HCT116 (cell line): ENCODE measurements around the gene DNAAF8. TPM values are rescaled to one million over a fixed set of nuclear protein-coding genes. Genes with fewer than 3 reads are reported as not detected.

Experiments
- ATAC-seq: fragments of 200-7000 bp; cut with Tn5 transposase; 2 replicates; pipeline ENCODE4 v1.9.1; 2020; ENCODE audit warnings: mild to moderate bottlenecking, moderate library complexity
- BruUV-seq: library from RNA; stranded (reverse); fragments of 400-500 nt; replicated peaks from 2 replicates; lab custom pipeline; 2021; lab: Mats Ljungman, UMichigan
- CTCF ChIA-PET: fragments of 300-600 bp; sonication (Branson Sonifier 250); formaldehyde crosslinking; loops from one replicate; lab custom pipeline; 2021; ENCODE audit warnings: antibody characterized with exemption; lab: Charles Lee
- POLR2A ChIA-PET: fragments of 300-600, 350-600 bp; sonication (Branson Sonifier 250); formaldehyde crosslinking; loops from one replicate; lab custom pipeline; 2021; ENCODE audit warnings: antibody characterized with exemption; lab: Charles Lee
- RAD21 ChIA-PET, 2 experiments: fragments of 300-600 bp; sonication (Branson Sonifier 250); formaldehyde crosslinking; loops; one replicate each; lab custom pipeline; 2023; ENCODE audit warnings: low total read pairs in 2 of 2; ENCODE audit not compliant: uncharacterized antibody in 2 of 2, unreplicated experiment in 2 of 2, low non-redundant PET in 1 of 2; lab: Charles Lee
- DNase-seq: peaks from one replicate; pipeline ENCODE4 v3.0.0-alpha.2; 2010; ENCODE audit warnings: low read depth, low spot score
- H2AFZ ChIP-seq: fragments of 200-600 bp; shearing (Covaris generic), sonication (generic); 2 replicates; pipeline ENCODE4 v1.6.1; 2017; ENCODE audit warnings: low read depth, mixed run types, mixed read lengths, antibody characterized with exemption, low read length; ENCODE audit not compliant: poor library complexity, severe bottlenecking
- H3K27ac ChIP-seq: 2 replicates; pipeline ENCODE4 v1.5.1; 2012; ENCODE audit warnings: low read depth, low read length
- H3K27me3 ChIP-seq: fragments of 200-600 bp; sonication (generic); 2 replicates; pipeline ENCODE4 v1.6.1; 2016; ENCODE audit warnings: mixed run types, low read length, mixed read lengths; ENCODE audit not compliant: insufficient read depth
- H3K36me3 ChIP-seq, 2 experiments: fragments of 200-500 bp in 1 of 2; fragments of 200-600 bp in 1 of 2; sonication (Bioruptor generic) in 1 of 2; sonication (generic) in 1 of 2; 2 replicates each; pipeline versions ENCODE4 v1.5.1 to v1.6.1; 2014 to 2016; ENCODE audit warnings: low read length in 2 of 2, inconsistent platforms in 1 of 2, mixed read lengths in 1 of 2, mixed run types in 1 of 2; ENCODE audit not compliant: insufficient read depth in 2 of 2, control insufficient read depth in 1 of 2
- H3K4me1 ChIP-seq, 2 experiments: fragments of 200-600 bp in 1 of 2; sonication (generic) in 1 of 2; 2 replicates each; pipeline versions ENCODE4 v1.5.1 to v1.6.1; 2012 to 2017; ENCODE audit warnings: low read length in 2 of 2, inconsistent platforms in 1 of 2, mild to moderate bottlenecking in 1 of 2, mixed read lengths in 1 of 2, mixed run types in 1 of 2, moderate library complexity in 1 of 2; ENCODE audit not compliant: insufficient read depth in 2 of 2, control insufficient read depth in 1 of 2
- H3K4me2 ChIP-seq: fragments of 200-600 bp; sonication (generic); 2 replicates; pipeline ENCODE4 v1.6.1; 2017; ENCODE audit warnings: mixed run types, low read length, mixed read lengths
- H3K4me3 ChIP-seq, 2 experiments: fragments of 200-600 bp in 1 of 2; sonication (generic) in 1 of 2; replicated peaks in 1 of 2; 2 replicates each; pipeline ENCODE4 v1.5.1; 2011 to 2016; ENCODE audit warnings: low read length in 2 of 2, control low read depth in 1 of 2, low read depth in 1 of 2, mild to moderate bottlenecking in 1 of 2, mixed read lengths in 1 of 2, mixed run types in 1 of 2
- H3K79me2 ChIP-seq: fragments of 200-600 bp; sonication (generic); 2 replicates; pipeline ENCODE4 v1.6.1; 2017; ENCODE audit warnings: mild to moderate bottlenecking, mixed run types, low read length, moderate library complexity, mixed read lengths; ENCODE audit not compliant: insufficient read depth
- H3K9ac ChIP-seq: fragments of 200-600 bp; sonication (generic); 2 replicates; pipeline ENCODE4 v1.6.1; 2016; ENCODE audit warnings: low read length, mixed read lengths
- H3K9me2 ChIP-seq: fragments of 200-600 bp; sonication (generic), shearing (Covaris generic); 2 replicates; pipeline ENCODE4 v1.6.1; 2017; ENCODE audit warnings: mixed run types, mild to moderate bottlenecking, moderate library complexity; ENCODE audit not compliant: insufficient read depth
- H3K9me3 ChIP-seq, 2 experiments: fragments of 200-500 bp in 1 of 2; fragments of 200-600 bp in 1 of 2; sonication (Bioruptor generic) in 1 of 2; sonication (generic) in 1 of 2; 2 replicates each; pipeline ENCODE4 v1.6.1; 2014 to 2017; ENCODE audit warnings: low read length in 2 of 2, mixed read lengths in 2 of 2, inconsistent platforms in 1 of 2, low read depth in 1 of 2, mild to moderate bottlenecking in 1 of 2, mixed run types in 1 of 2, moderate library complexity in 1 of 2; ENCODE audit not compliant: control insufficient read depth in 1 of 2, insufficient read depth in 1 of 2
- H4K20me1 ChIP-seq: fragments of 200-600 bp; sonication (generic), shearing (Covaris generic); 2 replicates; pipeline ENCODE4 v1.6.1; 2017; ENCODE audit warnings: mixed run types, mild to moderate bottlenecking, moderate library complexity; ENCODE audit not compliant: insufficient read depth
- ELF1 ChIP-seq: IDR thresholded peaks from 2 replicates; pipeline ENCODE4 v1.6.1; 2012; ENCODE audit warnings: low read depth, borderline replicate concordance
- EZH2 ChIP-seq: fragments of 200-600 bp; sonication (generic); IDR thresholded peaks from 2 replicates; pipeline ENCODE4 v1.6.1; 2017; ENCODE audit warnings: antibody characterized with exemption, mixed run types
- RAD21 ChIP-seq: IDR thresholded peaks from 2 replicates; pipeline ENCODE4 v1.6.1; 2012; ENCODE audit warnings: low read depth, mild to moderate bottlenecking
- SRF ChIP-seq: IDR thresholded peaks from 2 replicates; pipeline ENCODE4 v1.6.1; 2012; ENCODE audit warnings: low read depth
- intact Hi-C: fragments of 100-400 bp; cut with micrococcal nuclease; formaldehyde crosslinking; loops from 2 replicates; pipeline ENCODE4 v1.10.0; 2022
- total RNA-seq: library from RNA; stranded (reverse); gene quantifications from one replicate; pipeline ENCODE4 v1.2.1, GENCODE V29; 2021; ENCODE audit not compliant: unreplicated experiment
- TF ChIP-seq, protein P1 (sequence below): IDR thresholded peaks from 2 replicates; pipeline ENCODE4 v1.6.1; 2012; ENCODE audit warnings: low read depth

DNAAF8 gene
- total RNA-seq, 1 experiment from 2014 or later: 1.0 TPM

DNA sequence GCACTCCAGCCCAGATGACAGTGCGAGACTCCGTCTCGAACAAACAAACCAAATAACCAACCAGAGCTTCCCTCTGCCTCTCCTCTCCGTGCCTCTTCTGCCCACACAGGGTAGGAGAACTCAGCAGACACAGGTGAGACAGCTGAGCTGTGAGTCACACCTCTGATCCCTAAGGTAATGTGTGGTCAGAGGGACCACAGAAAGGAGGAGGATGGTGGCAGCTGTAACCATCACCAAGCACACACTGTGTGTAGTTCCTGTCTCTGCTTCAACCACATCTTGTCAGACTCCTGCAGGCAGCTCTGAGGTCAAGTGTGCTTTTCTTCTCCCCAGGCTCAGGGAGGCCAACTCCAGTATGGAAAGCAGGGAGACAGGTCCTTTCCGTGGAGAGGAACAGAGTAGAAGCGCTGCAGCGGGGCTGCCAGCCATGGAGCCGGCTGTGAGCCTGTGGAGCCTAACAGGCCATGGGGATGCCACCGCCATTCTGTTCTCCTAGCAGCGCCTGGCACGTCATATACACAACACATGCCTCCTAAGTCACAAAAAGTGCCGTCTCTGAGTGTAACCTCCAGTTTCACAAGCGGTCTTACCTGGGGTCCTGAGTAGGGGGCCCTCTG lies 33.8 kb upstream of the DNAAF8 start:
- Histone ChIP-seq H3K79me2 (no peaks in the 10 kb centered on the region), H3K9ac (no peak overlapping the region), H3K27ac (no peak overlapping the region), H3K4me1 (no peaks in the 10 kb centered on the region), H3K4me3 (no peak overlapping the region), H3K9me2 (no peaks in the 10 kb centered on the region), H3K9me3 (no peaks in the 10 kb centered on the region), H3K4me2 (no peak overlapping the region), H3K36me3 (peaks cover 12 to 24% of the 10 kb centered on the region in 2 experiments; a peak in 3 of 4 replicates), H3K27me3 (no peaks in the 10 kb centered on the region), H2AFZ (no peak overlapping the region), H4K20me1 (no peaks in the 10 kb centered on the region)
- TF ChIP-seq SRF (no peak), ELF1 (no peak), EZH2 (no peak), RAD21 (no peak)
- TF ChIP-seq, protein P1, sequence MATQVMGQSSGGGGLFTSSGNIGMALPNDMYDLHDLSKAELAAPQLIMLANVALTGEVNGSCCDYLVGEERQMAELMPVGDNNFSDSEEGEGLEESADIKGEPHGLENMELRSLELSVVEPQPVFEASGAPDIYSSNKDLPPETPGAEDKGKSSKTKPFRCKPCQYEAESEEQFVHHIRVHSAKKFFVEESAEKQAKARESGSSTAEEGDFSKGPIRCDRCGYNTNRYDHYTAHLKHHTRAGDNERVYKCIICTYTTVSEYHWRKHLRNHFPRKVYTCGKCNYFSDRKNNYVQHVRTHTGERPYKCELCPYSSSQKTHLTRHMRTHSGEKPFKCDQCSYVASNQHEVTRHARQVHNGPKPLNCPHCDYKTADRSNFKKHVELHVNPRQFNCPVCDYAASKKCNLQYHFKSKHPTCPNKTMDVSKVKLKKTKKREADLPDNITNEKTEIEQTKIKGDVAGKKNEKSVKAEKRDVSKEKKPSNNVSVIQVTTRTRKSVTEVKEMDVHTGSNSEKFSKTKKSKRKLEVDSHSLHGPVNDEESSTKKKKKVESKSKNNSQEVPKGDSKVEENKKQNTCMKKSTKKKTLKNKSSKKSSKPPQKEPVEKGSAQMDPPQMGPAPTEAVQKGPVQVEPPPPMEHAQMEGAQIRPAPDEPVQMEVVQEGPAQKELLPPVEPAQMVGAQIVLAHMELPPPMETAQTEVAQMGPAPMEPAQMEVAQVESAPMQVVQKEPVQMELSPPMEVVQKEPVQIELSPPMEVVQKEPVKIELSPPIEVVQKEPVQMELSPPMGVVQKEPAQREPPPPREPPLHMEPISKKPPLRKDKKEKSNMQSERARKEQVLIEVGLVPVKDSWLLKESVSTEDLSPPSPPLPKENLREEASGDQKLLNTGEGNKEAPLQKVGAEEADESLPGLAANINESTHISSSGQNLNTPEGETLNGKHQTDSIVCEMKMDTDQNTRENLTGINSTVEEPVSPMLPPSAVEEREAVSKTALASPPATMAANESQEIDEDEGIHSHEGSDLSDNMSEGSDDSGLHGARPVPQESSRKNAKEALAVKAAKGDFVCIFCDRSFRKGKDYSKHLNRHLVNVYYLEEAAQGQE: no peak
- ChIA-PET POLR2A (no interaction called here), CTCF (no interaction called here), RAD21 (no interaction called here)
- no peak for ATAC-seq
- intact Hi-C loops: no loop called here
- BruUV-seq: no TSS peak
- DNase-seq: no peak
